Renal cortical epithelial cell (primary cell): Measurements from ENCODE around the gene RIIAD1. TPM values are rescaled to one million over a fixed set of nuclear protein-coding genes. Genes with fewer than 3 reads are reported as not detected.

Source experiments
- DNase-seq: peaks from one replicate; pipeline ENCODE4 v3.0.0-alpha.2; 2011; ENCODE audit warnings: low read depth
- total RNA-seq: library from RNA; depleted of rRNA; stranded (reverse); fragments of >200 nt; gene quantifications from 2 replicates; pipeline ENCODE4 v1.2.3, GENCODE V29; 2014

RIIAD1 gene
- total RNA-seq, 1 donor from 2014 or later = not detected

DNA sequence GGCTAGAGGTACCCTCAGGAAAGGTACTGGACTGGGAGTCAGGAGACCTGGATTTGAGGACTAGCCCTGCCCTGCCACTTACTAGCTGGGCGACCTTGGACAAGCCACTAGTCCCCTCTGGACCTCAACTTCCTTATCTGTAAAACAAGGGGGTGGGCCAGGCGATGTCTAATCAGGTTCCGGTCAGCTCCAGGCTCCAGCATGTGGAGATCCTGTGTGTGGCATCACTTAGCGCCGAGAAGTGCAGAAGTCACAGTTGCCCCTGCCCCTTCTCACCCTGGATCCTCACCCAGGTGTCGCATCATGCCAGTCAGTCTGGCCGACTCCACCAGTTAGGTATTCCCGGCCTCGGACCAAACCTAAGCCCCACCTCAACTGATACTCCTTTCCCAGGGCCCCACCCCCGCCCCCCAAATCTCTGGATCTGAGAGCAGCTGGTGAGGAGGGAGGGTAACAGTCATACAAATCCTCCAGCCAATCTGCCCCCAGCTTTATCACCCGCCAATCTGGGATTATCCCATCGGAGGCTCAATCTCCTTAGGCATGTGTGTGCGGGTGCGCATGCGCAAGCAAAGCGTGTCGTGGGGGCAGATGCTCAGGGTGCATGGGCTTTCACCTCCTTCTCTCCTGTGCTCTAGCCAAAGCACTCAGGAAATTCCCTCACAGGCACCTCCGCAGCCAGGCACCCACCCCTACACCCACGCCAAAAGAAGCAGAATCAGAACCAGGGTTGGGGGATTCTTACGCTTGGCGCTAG lies 10.1 kb upstream of the RIIAD1 start:
- DNase-seq = no peak

- DNase-seq = no peak
Observed at GRCh38 chr1:151711951-151712350, 9.4 kb upstream of the RIIAD1 start.

GRCh38 chr1:151713044-151713443 lies 8.3 kb upstream of the RIIAD1 start:
- peak; percentile 40 for DNase-seq

- no peak for DNase-seq
Observed at GRCh38 chr1:151713874-151714273, 7.4 kb upstream of the RIIAD1 start.

GRCh38 chr1:151714820-151715725 lies 6.2 kb upstream of the RIIAD1 start:
- DNase-seq = no peak

DNA sequence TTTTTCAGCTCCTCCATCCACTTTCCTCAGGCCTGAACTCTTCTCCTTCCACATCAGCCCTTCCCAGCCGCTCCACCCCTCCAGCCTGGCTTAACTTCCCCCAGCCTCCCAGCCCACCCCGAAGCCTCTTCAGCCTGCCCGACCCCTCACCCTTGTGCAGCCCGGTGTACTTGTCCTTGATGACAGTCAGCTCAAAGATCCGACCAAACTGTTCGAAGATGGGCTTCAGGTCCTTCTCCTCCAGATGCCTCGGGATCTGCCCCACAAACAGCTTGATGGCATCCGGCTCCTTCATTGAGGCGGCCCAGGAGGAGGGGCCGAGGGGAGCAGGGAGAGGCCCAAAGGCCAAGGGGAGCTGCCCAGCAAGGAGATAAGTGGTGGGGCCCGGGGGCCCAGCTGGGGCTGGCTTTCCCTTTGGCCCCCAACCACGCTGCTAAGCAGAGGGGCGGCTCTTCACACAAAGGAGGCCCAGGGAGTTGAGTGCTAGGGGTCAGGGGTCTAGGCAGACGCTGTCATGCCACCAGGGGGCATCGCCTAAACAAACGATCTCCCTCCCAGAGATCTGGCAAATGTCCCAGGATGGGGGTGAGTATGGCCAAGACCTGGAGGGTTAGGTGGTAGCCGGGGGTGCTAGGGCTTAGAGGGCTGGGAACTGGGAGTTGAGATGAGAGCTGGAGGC lies 5.5 kb upstream of the RIIAD1 start:
- DNase-seq = no peak

DNA sequence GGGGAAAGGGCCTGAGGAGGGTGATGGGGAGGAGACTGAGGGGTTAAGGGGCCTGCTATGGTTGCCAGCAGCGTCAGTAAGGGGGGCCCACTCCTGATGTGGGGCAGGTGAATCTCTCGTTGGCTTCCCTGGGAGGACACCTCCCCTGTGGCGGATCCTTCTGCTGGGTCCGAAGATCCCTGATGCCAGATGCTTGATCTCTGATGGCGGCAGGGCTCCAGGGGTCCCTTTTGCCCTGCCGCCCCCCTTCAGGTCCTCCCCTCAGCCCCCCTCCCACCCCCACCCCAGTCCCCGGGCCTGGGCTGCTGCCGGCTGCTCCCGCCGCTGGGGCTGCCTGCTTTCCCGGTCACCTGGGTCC lies 4.9 kb upstream of the RIIAD1 start:
- DNase-seq = no peak

GRCh38 chr1:151716771-151717631 lies 4.3 kb upstream of the RIIAD1 start, which contains the start of gene CELF3:
Gene CELF3 (minus strand): TSS chr1:151716803. CDS start chr1:151716020, 783 bp downstream.
- no peak for DNase-seq

GRCh38 chr1:151718011-151718431 lies 3.3 kb upstream of the RIIAD1 start:
- DNase-seq = peak; percentile 41

DNA sequence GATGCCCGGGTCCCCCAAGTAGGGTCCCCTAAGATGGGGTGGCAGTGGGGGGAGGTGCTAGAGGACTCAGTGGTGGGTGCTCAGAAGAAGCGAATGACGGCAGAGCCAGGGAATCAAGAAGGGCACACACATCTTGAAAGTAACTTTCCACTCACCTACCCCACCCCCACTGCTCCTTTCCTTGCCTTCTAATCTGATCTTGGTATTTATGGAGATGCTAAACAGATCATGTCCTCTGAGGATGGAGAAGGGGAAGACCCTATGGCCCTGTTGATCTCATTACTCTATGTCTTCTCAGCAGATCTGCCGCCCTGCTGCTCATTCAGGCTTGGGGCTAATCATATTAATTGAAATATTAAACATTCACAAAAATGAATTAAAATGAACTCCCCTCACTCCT lies 2.7 kb upstream of the RIIAD1 start:
- no peak for DNase-seq

DNA sequence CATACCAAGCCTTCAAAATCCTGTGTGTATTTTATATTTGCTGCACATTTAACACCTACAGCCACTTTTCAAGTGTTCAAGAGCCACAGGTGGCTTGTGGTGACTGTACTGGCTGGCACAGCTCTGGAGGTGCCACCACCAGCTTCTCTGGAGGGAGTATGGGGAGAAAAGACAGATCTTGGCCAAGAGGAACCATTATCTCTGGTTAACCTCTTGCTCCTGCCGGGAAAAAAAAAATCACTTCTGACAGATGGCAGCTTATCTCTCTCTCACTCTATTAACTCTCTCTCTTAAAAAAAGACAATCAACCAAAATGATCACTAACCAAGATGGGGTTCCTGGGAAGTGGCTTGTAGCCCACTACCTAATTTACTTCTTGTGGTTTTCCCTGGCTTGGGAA lies 1.2 kb upstream of the RIIAD1 start:
- DNase-seq = no peak

- peak; percentile 14 for DNase-seq
Observed at GRCh38 chr1:151720554-151720953, 768 bp upstream of the RIIAD1 start.

DNA sequence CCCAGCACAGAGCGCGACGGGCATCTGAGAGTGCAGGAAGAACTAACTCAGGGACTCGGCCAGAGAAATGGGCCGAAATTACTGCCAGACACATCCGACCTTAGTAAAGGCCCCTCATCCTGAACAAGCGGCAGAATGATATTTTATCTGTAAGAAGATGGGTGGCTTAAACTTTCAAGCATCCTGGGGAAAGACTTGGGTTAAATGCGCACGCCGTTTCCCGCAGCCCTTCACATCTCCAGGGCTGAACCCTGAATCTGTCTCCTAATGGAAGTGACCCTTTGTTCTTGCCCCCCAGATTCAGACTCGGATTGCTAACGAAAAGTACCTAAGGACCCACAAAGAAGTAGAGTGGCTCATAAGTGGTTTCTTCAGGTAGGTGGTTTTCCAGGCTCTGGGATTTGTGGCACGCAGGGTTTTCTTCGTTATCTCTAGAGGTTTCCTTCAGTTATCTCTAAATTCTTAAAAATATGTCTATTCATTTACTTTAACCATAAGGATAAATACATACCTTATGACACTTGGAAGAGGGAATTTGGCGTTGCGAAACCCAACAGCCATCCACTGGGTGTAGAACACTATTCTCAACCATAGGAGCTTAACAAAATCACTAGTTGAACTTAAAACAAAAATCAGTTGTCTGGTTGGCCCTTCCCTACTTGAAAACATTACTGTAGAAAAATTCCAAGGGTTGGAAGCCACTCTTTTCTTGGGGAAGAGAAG lies 627 bp downstream of the RIIAD1 start:
- DNase-seq = no peak

GRCh38 chr1:151723726-151724370 lies 2.5 kb downstream of the RIIAD1 start:
- DNase-seq = peak; percentile 10

DNA sequence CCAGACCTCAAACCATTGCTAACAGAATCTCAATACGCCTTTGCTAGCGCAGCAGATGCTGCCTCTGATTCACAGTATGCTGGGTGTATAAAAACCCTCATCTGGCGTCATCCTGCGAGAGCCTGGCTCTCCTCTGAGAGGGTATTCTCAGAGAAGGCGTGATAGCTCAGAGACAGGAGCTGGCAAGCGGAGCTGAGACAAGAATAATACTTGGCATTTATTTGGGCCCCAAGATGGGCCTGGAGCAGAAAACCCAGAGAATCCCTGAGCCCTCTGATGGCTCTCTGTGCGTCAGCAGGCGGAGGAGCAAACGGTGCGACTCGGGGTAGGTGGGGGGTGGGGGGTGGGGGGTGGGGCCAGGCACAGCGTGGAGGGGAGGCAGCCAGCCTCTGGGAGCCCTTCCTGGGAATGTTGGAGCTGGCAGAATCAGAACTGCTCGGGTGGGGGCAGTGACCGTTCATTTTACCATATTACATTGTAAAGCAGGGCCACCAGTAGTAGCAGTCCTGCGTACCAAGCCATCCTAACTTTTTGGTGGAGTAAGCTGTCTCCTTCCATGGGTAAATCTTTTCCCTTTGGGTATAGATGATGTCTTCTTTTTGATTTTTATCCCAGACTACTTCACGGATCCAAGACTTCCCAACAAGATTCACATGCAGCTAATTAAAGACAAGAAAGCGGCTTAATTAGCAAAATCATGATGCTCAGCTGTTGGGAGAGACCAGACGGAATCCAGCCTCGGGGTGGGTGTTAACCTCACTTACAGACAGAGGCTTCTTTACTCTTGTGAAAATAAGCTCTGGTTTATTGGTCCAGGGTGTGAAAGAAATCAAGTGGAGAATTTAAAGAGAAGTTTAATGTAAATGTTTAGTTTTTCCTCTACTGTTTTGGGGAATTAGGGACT lies 7.1 kb downstream of the RIIAD1 start:
- no peak for DNase-seq

GRCh38 chr1:151729157-151729965 lies 8.0 kb downstream of the RIIAD1 start:
- peak; percentile 88 for DNase-seq

- DNase-seq = no peak
Observed at GRCh38 chr1:151729966-151730291, 8.6 kb downstream of the RIIAD1 start.

GRCh38 chr1:151733126-151733525 lies 11.8 kb downstream of the RIIAD1 start:
- no peak for DNase-seq
